ENCODE data around the gene TMUB2. TPM values are rescaled to one million over a fixed set of nuclear protein-coding genes. Genes with fewer than 3 reads are reported as not detected.

TMUB2 gene
- total RNA-seq, 2 donors from 2014 or later = 22.6 to 31.0 TPM

- intact Hi-C loops (cut with DNase I) = no loop called here
- peaks cover 45% of the 10 kb centered on the region for H3K4me1 ChIP-seq
- peak overlapping the region; percentile 56 to 76 for H3K4me3 ChIP-seq
- DNase-seq (peak; percentile 61 to 70 (median 66)), ATAC-seq (peak; percentile 25)
- H3K27ac ChIP-seq = peak overlapping the region; percentile 94 to 99 (median 99)
- no peaks in the 10 kb centered on the region for H3K27me3 ChIP-seq
- H3K9me3 ChIP-seq = no peaks in the 10 kb centered on the region
- WGBS, 2 donors = 0% methylated on average over 33 to 93 of the region's 108 CpGs
- H3K36me3 ChIP-seq (replicated peaks in 1 of 2; ENCODE audit: insufficient read depth in 1 of 2, low read depth in 2 of 2) = peaks cover 9 to 13% of the 10 kb centered on the region in 2 donors
- TF ChIP-seq CTCF (IDR thresholded peaks at IDR 0.05) (no peak), POLR2A (IDR thresholded peaks at IDR 0.05) (peak; percentile 10 to 43 (median 24))
These were observed 33.7 kb downstream of the TMUB2 start for GRCh38 chr17:44220213-44221083.

GRCh38 chr17:44221084-44221861 lies 34.5 kb downstream of the TMUB2 start:
- Histone ChIP-seq H3K27me3 (no peaks in the 10 kb centered on the region), H3K36me3 (replicated peaks in 1 of 2; ENCODE audit: insufficient read depth in 1 of 2, low read depth in 2 of 2) (peaks cover 5 to 6% of the 10 kb centered on the region in 2 donors), H3K4me1 (peaks cover 45% of the 10 kb centered on the region), H3K27ac (peak overlapping the region; percentile 81 to 99 (median 99)), H3K9me3 (no peaks in the 10 kb centered on the region), H3K4me3 (peak overlapping the region; percentile 37 to 56)
- WGBS, 2 donors = 0% methylated on average over 26 to 54 of the region's 54 CpGs
- intact Hi-C loops (cut with DNase I) = no loop called here
- DNase-seq (peak; percentile 76 to 84 (median 80)), ATAC-seq (peak; percentile 10)
- TF ChIP-seq CTCF (IDR thresholded peaks at IDR 0.05) (no peak), POLR2A (IDR thresholded peaks at IDR 0.05) (peak; percentile 46 to 64 (median 54))

- TF ChIP-seq POLR2A (IDR thresholded peaks at IDR 0.05) (no peak), CTCF (IDR thresholded peaks at IDR 0.05) (no peak)
- 1 to 3% methylated on average over 17 of the region's 17 CpGs for WGBS, 2 donors
- peaks cover 41% of the 10 kb centered on the region for H3K4me1 ChIP-seq
- no peak for DNase-seq
- peak overlapping the region; percentile 37 to 56 for H3K4me3 ChIP-seq
- peak overlapping the region; percentile 60 to 99 (median 99) for H3K27ac ChIP-seq
- H3K27me3 ChIP-seq = no peaks in the 10 kb centered on the region
- peaks cover 0 to under 1% of the 10 kb centered on the region in 2 donors for H3K36me3 ChIP-seq (replicated peaks in 1 of 2; ENCODE audit: insufficient read depth in 1 of 2, low read depth in 2 of 2)
- H3K9me3 ChIP-seq = no peaks in the 10 kb centered on the region
- intact Hi-C loops (cut with DNase I) = no loop called here
- no peak for ATAC-seq
These were observed 35.0 kb downstream of the TMUB2 start for GRCh38 chr17:44221862-44222111.

- Histone ChIP-seq H3K4me3 (peak overlapping the region; percentile 37 to 56), H3K9me3 (no peaks in the 10 kb centered on the region), H3K4me1 (peaks cover 36% of the 10 kb centered on the region), H3K27ac (peak overlapping the region; percentile 60 to 99 (median 99)), H3K27me3 (no peaks in the 10 kb centered on the region), H3K36me3 (replicated peaks in 1 of 2; ENCODE audit: insufficient read depth in 1 of 2, low read depth in 2 of 2) (no peaks in the 10 kb centered on the region)
- WGBS, 2 donors = 1 to 2% methylated on average over 27 to 36 of the region's 36 CpGs
- intact Hi-C loops (cut with DNase I) = no loop called here
- TF ChIP-seq POLR2A (IDR thresholded peaks at IDR 0.05) (peak; percentile 24 to 69 (median 56)), CTCF (IDR thresholded peaks at IDR 0.05) (peak in 4 of 7 experiments; percentile 13 to 25 (median 20))
- DNase-seq (peak; percentile 64 to 82 (median 76)), ATAC-seq (no peak)
These were observed 35.5 kb downstream of the TMUB2 start for GRCh38 chr17:44222112-44222869.
